HUES64 (cell line): ENCODE results near the gene MYO3B.

ENCODE experiments used
- H3K27ac ChIP-seq: 2 replicates; pipeline ENCODE4 v1.7.0; 2013; ENCODE audit warnings: low read depth, low read length, inconsistent platforms
- H3K27me3 ChIP-seq: 2 replicates; pipeline ENCODE4 v1.6.1; 2013; ENCODE audit warnings: mild to moderate bottlenecking, low read length; ENCODE audit not compliant: insufficient read depth
- H3K36me3 ChIP-seq: 2 replicates; pipeline ENCODE4 v1.6.1; 2013; ENCODE audit warnings: mild to moderate bottlenecking, low read length; ENCODE audit not compliant: insufficient read depth
- H3K4me1 ChIP-seq: 2 replicates; pipeline ENCODE4 v1.6.1; 2013; ENCODE audit warnings: mild to moderate bottlenecking, low read length, moderate library complexity; ENCODE audit not compliant: insufficient read depth
- H3K4me3 ChIP-seq: 2 replicates; pipeline ENCODE4 v1.5.1; 2013; ENCODE audit warnings: mild to moderate bottlenecking, low read length, moderate library complexity
- H3K9ac ChIP-seq: 2 replicates; pipeline ENCODE4 v1.6.1; 2013; ENCODE audit warnings: mild to moderate bottlenecking, low read depth, low read length
- H3K9me3 ChIP-seq: 2 replicates; pipeline ENCODE4 v1.6.1; 2013; ENCODE audit warnings: low read depth, low read length; ENCODE audit not compliant: insufficient read depth
- WGBS: fragments of 150-250, 120-280 bp; methylation state at CpG from one replicate; pipeline ENCODE4 v1.1.7; 2013; ENCODE audit warnings: missing lambda C conversion rate; 5-methylcytosine and 5-hydroxymethylcytosine counted together

MYO3B gene

DNA sequence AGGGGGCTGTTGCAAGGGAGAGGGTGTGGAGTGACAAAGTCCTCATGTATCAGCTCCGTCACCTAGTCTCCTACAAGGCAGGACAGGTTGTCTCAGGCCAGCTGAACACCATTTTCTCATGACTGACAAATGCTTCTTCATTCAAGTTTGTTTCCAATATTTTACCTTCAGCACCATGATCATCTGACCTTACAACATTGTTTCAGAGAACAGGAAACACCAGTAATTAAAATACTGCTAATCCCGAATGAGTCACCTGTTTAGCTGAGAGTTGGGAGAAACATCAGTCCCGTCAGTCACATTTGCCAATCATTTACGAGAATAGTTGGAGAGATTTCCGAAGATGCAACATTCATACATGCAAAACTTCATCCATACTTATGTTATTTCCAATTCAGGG lies 511.5 kb downstream of the MYO3B start:
- Histone ChIP-seq H3K27me3 (no peaks in the 10 kb centered on the region), H3K27ac (no peak overlapping the region), H3K4me3 (no peak overlapping the region), H3K9ac (no peak overlapping the region), H3K4me1 (peaks cover 23% of the 10 kb centered on the region), H3K36me3 (no peaks in the 10 kb centered on the region), H3K9me3 (no peaks in the 10 kb centered on the region)
- 91% methylated on average over 5 of the region's 5 CpGs for WGBS

GRCh38 chr2:170690640-170691039 lies 512.7 kb downstream of the MYO3B start:
- no peaks in the 10 kb centered on the region for H3K27me3 ChIP-seq
- H3K4me1 ChIP-seq: peaks cover 23% of the 10 kb centered on the region
- H3K36me3 ChIP-seq: no peaks in the 10 kb centered on the region
- H3K9me3 ChIP-seq: no peaks in the 10 kb centered on the region
- no peak overlapping the region for H3K4me3 ChIP-seq
- H3K9ac ChIP-seq: no peak overlapping the region
- WGBS: 94% methylated on average over 8 of the region's 8 CpGs
- H3K27ac ChIP-seq: no peak overlapping the region

DNA sequence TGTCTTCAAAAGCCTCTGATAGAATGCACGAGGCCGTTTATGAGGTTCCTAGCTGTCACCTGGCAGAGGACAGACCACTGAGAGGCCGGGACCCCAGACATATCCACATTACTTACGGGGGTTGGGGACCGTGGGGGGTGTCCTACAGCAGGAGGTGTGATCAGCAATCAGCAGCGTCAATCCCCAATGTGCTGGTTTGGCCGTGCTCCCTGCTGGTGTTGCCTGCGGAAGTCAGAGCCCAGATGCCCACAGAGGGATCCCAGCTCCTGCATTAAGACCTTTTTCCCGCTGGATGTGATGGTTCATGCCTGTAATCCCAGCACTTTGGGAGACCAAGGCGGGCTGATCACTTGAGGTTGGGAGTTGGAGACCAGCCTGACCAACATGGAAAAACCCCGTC lies 516.4 kb downstream of the MYO3B start:
- WGBS: 74% methylated on average over 10 of the region's 11 CpGs
- no peaks in the 10 kb centered on the region for H3K27me3 ChIP-seq

DNA sequence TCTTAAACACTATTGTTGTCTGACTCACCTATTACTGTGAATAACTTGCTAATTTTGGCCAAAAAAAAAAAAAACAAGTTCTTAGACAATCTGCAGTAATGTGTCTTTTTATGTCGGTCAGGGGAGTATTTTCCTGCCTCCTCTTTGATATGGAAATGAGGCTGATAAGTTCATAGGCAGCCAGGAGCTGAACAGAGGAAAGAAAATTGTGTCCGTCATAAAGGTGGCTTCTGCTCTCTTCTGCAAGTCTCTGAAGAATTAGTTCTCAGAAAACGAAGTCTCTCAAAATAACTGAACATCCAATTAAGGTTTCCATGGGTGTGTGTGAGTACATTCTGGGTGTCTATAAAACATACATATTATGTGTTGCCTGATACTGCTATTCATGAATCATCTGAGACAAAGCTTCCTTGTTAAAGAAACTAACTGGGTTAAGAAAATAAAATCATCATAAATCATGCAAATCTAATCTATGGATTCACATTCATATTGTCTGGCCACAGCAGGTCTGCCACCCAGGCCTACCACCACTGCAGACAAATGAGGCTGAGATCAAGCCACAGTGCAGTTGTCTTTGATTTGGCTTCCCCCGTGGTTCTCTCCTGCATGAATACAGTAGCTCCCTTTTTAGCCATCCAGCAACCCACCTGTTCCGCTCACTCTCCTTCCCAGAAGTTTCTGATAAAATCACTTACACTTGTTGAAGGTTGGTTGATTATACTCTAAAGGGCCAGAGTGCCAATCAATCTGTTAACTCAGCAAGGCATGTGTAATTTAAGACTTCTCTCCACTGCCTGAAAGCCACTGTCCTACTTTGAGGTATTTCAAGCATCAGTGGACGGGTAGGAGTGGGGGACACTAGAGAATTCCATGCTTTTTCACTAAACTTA lies 517.8 kb downstream of the MYO3B start:
- Histone ChIP-seq H3K9ac (no peak overlapping the region), H3K27me3 (no peaks in the 10 kb centered on the region), H3K27ac (no peak overlapping the region), H3K4me3 (no peak overlapping the region), H3K9me3 (no peaks in the 10 kb centered on the region), H3K4me1 (peaks cover 22% of the 10 kb centered on the region), H3K36me3 (no peaks in the 10 kb centered on the region)
- WGBS: 53% methylated on average over 4 of the region's 6 CpGs

More for the DNA sequence above, 516.4 kb downstream of the MYO3B start:
- Histone ChIP-seq H3K9ac (no peak overlapping the region), H3K4me1 (peaks cover 27% of the 10 kb centered on the region), H3K36me3 (no peaks in the 10 kb centered on the region), H3K27ac (no peak overlapping the region), H3K9me3 (no peaks in the 10 kb centered on the region), H3K4me3 (no peak overlapping the region)

DNA sequence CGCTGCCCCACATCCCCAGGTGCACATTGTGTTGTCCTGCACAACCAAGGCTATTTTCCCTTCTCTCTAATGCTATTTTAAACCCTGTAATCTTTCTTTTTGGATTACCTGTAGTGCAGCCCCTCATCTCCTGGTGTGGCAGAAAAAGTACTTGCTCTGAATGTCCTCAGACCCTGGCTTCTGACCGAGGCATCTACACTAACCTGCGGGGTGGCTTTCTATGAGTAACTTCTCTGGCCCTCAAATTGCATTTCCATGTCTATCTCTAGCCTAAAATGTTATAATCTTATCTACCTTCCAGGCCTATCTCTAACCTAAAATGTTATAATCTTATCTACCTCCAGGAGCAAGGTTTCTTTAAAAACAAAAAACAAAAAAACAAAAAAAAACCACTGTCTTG lies 519.0 kb downstream of the MYO3B start:
- Histone ChIP-seq H3K36me3 (no peaks in the 10 kb centered on the region), H3K9ac (no peak overlapping the region), H3K9me3 (no peaks in the 10 kb centered on the region), H3K4me3 (no peak overlapping the region), H3K4me1 (peaks cover 22% of the 10 kb centered on the region), H3K27ac (no peak overlapping the region), H3K27me3 (no peaks in the 10 kb centered on the region)
- 75% methylated on average over 3 of the region's 3 CpGs for WGBS

- Histone ChIP-seq H3K4me3 (no peak overlapping the region), H3K9ac (no peak overlapping the region), H3K9me3 (peaks cover 9% of the 10 kb centered on the region), H3K4me1 (peaks cover 14% of the 10 kb centered on the region), H3K27me3 (no peaks in the 10 kb centered on the region; the same call in 1 of the 2 replicates), H3K36me3 (no peaks in the 10 kb centered on the region), H3K27ac (no peak overlapping the region)
- WGBS: 87% methylated on average over 4 of the region's 4 CpGs
These were observed 523.1 kb downstream of the MYO3B start for GRCh38 chr2:170701011-170701410.

DNA sequence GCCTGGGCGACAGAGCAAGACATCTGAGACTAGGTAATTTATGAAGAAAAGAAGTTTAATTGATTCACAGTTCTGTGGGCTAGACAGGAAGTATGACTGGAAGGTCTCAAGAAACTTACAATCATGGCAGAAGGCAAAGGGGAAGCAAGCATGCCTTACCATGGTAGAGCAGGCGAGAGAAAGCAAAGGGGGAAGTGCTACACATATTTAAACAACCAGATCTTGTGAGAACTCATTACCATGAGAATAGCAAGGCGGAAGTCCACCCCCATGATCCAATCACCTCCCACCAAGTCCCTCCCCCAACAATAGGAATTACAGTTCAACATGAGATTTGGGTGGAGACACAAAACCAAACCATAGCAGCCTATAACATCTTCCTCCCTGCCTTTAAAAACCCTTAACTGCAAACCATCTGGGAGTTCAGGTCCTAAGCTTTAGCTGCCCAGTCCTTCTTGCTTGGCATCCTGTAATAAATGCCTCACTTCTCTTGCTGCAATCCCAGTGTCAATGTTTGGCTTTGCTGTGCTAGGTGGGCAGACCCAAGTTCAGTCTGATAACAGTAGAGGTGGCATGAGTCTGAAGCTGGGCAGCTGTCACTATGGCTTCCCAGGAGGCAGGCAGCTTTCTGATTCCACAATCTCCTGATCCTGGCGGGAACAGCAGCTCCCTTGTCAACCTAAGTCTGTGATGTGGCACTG lies 526.0 kb downstream of the MYO3B start:
- no peaks in the 10 kb centered on the region for H3K36me3 ChIP-seq
- H3K9me3 ChIP-seq: peaks cover 9% of the 10 kb centered on the region
- no peak overlapping the region for H3K4me3 ChIP-seq
- peaks cover 16% of the 10 kb centered on the region for H3K4me1 ChIP-seq
- no peak overlapping the region for H3K27ac ChIP-seq
- H3K9ac ChIP-seq: no peak overlapping the region
- H3K27me3 ChIP-seq: peaks cover 24% of the 10 kb centered on the region
- WGBS: 88% methylated on average over 4 of the region's 4 CpGs
